Measurements from ENCODE around the gene CENPS. TPM values are rescaled to one million over a fixed set of nuclear protein-coding genes. Genes with fewer than 3 reads are reported as not detected.

Gene CENPS
- total RNA-seq, 1 donor from 2014 or later = 14.1 TPM

- H3K27me3 Mint-ChIP-seq (ENCODE audit: unreplicated experiment) = no peaks in the 10 kb centered on the region
- TF ChIP-seq CTCF (IDR thresholded peaks at IDR 0.05) = no peak
- DNase-seq (ENCODE audit: extremely low spot score, unreplicated experiment) = no peak
- no peak overlapping the region for H3K4me3 Mint-ChIP-seq (ENCODE audit: unreplicated experiment)
- H3K9me3 Mint-ChIP-seq (ENCODE audit: unreplicated experiment) = no peaks in the 10 kb centered on the region
- H3K4me1 Mint-ChIP-seq (ENCODE audit: unreplicated experiment) = no peaks in the 10 kb centered on the region
- no peak overlapping the region for H3K27ac Mint-ChIP-seq (ENCODE audit: unreplicated experiment)
- peaks cover 2% of the 10 kb centered on the region for H3K36me3 Mint-ChIP-seq (ENCODE audit: unreplicated experiment)
Measured at GRCh38 chr1:10444248-10444647, 14.0 kb downstream of the CENPS start.

DNA sequence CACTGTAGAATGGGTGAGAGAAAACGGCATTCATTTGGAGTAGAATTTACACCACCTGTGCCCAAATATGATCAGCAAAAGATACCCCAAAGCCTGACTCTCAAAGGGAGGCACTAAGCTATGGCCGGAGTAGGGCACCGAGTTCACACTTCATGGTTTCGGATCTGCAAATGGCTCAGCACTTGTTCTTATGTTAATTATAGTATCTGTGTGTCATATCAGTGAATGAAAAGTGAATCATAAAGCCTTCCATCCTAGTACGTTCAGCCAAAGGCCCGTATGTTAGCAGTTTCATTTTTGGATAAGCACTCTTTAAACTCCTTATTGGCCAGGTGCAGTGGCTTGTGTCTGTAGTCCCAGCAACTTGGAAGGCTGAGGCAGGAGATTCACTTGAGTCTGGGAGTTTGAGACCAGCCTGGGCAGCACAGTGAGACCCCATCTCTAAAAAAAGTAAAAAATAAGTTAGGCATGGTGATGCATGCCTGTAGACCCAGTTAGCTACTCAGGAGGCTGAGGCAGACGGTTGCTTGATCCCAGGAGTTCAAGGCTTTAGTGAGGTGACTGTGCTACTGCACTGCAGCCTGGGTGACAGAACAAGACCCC lies 14.7 kb downstream of the CENPS start:
- peaks cover 5% of the 10 kb centered on the region for H3K4me1 Mint-ChIP-seq (ENCODE audit: unreplicated experiment)
- H3K27me3 Mint-ChIP-seq (ENCODE audit: unreplicated experiment) = no peaks in the 10 kb centered on the region

GRCh38 chr1:10446790-10447422 lies 16.7 kb downstream of the CENPS start:
- Mint-ChIP-seq H3K36me3 (ENCODE audit: unreplicated experiment) (peaks cover 2% of the 10 kb centered on the region), H3K4me3 (ENCODE audit: unreplicated experiment) (no peak overlapping the region), H3K27ac (ENCODE audit: unreplicated experiment) (no peak overlapping the region), H3K9me3 (ENCODE audit: unreplicated experiment) (no peaks in the 10 kb centered on the region), H3K4me1 (ENCODE audit: unreplicated experiment) (peaks cover 24% of the 10 kb centered on the region), H3K27me3 (ENCODE audit: unreplicated experiment) (no peaks in the 10 kb centered on the region)
- TF ChIP-seq CTCF (IDR thresholded peaks at IDR 0.05) = no peak
- DNase-seq (ENCODE audit: extremely low spot score, unreplicated experiment) = no peak

More for the DNA sequence above, 14.7 kb downstream of the CENPS start:
- peaks cover 2% of the 10 kb centered on the region for H3K36me3 Mint-ChIP-seq (ENCODE audit: unreplicated experiment)
- no peak for DNase-seq (ENCODE audit: extremely low spot score, unreplicated experiment)
- H3K9me3 Mint-ChIP-seq (ENCODE audit: unreplicated experiment) = no peaks in the 10 kb centered on the region
- no peak overlapping the region for H3K27ac Mint-ChIP-seq (ENCODE audit: unreplicated experiment)
- H3K4me3 Mint-ChIP-seq (ENCODE audit: unreplicated experiment) = no peak overlapping the region
- TF ChIP-seq CTCF (IDR thresholded peaks at IDR 0.05) = no peak

DNA sequence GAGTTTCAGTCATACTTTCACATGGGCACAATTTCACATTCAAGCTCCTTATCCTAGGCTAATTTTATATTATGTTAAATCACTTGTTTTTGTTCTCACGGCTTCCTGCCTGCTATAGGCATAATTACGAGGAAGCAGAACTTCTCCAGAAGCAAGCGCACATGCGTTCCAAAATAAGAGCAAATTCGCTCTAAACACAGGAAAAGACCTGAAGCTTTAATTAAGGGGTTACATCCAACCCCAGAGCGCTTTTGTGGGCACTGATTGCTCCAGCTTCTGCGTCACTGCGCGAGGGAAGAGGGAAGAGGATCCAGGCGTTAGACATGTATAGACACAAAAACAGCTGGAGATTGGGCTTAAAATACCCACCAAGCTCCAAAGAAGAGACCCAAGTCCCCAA lies 19.5 kb downstream of the CENPS start, which contains the start of gene CORT:
Gene CORT, plus strand, starts transcription at position 281 of the 400 bp plus-strand sequence. CDS start 193 bp downstream, outside the sequence.
- no peak for TF ChIP-seq CTCF (IDR thresholded peaks at IDR 0.05)
- peaks cover 31% of the 10 kb centered on the region for H3K4me1 Mint-ChIP-seq (ENCODE audit: unreplicated experiment)
- no peaks in the 10 kb centered on the region for H3K27me3 Mint-ChIP-seq (ENCODE audit: unreplicated experiment)
- H3K9me3 Mint-ChIP-seq (ENCODE audit: unreplicated experiment) = no peaks in the 10 kb centered on the region
- H3K36me3 Mint-ChIP-seq (ENCODE audit: unreplicated experiment) = no peaks in the 10 kb centered on the region
- no peak for DNase-seq (ENCODE audit: extremely low spot score, unreplicated experiment)
- H3K27ac Mint-ChIP-seq (ENCODE audit: unreplicated experiment) = peak within 1 kb of the TSS; percentile 76
- peak within 1 kb of the TSS; percentile 43 for H3K4me3 Mint-ChIP-seq (ENCODE audit: unreplicated experiment)

GRCh38 chr1:10450156-10450814 lies 20.1 kb downstream of the CENPS start:
- DNase-seq (ENCODE audit: extremely low spot score, unreplicated experiment) = no peak
- no peak overlapping the region for H3K4me3 Mint-ChIP-seq (ENCODE audit: unreplicated experiment)
- no peaks in the 10 kb centered on the region for H3K36me3 Mint-ChIP-seq (ENCODE audit: unreplicated experiment)
- peaks cover 31% of the 10 kb centered on the region for H3K4me1 Mint-ChIP-seq (ENCODE audit: unreplicated experiment)
- TF ChIP-seq CTCF (IDR thresholded peaks at IDR 0.05) = no peak
- H3K27ac Mint-ChIP-seq (ENCODE audit: unreplicated experiment) = peak overlapping the region; percentile 76
- no peaks in the 10 kb centered on the region for H3K27me3 Mint-ChIP-seq (ENCODE audit: unreplicated experiment)
- no peaks in the 10 kb centered on the region for H3K9me3 Mint-ChIP-seq (ENCODE audit: unreplicated experiment)
